ENCODE measurements around the gene SMIM33. TPM values are rescaled to one million over a fixed set of nuclear protein-coding genes. Genes with fewer than 3 reads are reported as not detected.

Gene SMIM33
- polyA plus RNA-seq, 1 of the 3 experiments (the other 2 are of a cell fraction), result not detected

- Histone ChIP-seq H3K9ac (no peak overlapping the region), H3K9me2 (no peaks in the 10 kb centered on the region), H3K4me3 (ENCODE audit: low read depth in 2 of 2, low read length in 1 of 2) (no peak overlapping the region), H3K27ac (ENCODE audit: low read depth in 2 of 2, low read length in 1 of 2) (no peak overlapping the region), H3K36me3 (replicated peaks in 1 of 2; ENCODE audit: control insufficient read depth in 1 of 2, insufficient read depth in 2 of 2, low read length in 1 of 2) (no peaks in the 10 kb centered on the region), H3K4me2 (no peak overlapping the region), H3K4me1 (ENCODE audit: control insufficient read depth in 1 of 2, insufficient read depth in 2 of 2, low read depth in 1 of 2, low read length in 1 of 2) (peaks cover 0 to 25% of the 10 kb centered on the region in 2 experiments; a peak in 3 of 4 replicates), H4K20me1 (ENCODE audit: insufficient read depth) (no peaks in the 10 kb centered on the region), H2AFZ (ENCODE audit: low read depth) (no peak overlapping the region), H3K9me3 (no peaks in the 10 kb centered on the region), H3K27me3 (ENCODE audit: insufficient read depth) (no peaks in the 10 kb centered on the region), H3F3A (replicated peaks; ENCODE audit: insufficient read depth) (peaks cover 13% of the 10 kb centered on the region), H3K79me2 (ENCODE audit: insufficient read depth) (0 out of 2 replicates have a peak, but pooled peaks cover 6% of the 10 kb centered on the region)
- no peak for DNase-seq
- ChIA-PET CTCF (no interaction called here), POLR2A (no interaction called here)
- WGBS (ENCODE audit: low lambda C conversion rate), result 95% methylated on average over 7 of the region's 12 CpGs
- TF ChIP-seq TEAD4 (IDR thresholded peaks at IDR 0.05; ENCODE audit: borderline replicate concordance, insufficient read depth) (no peak), RFX5 (IDR thresholded peaks at IDR 0.05; ENCODE audit: low read length) (no peak), NRF1 (IDR thresholded peaks at IDR 0.05; ENCODE audit: low read depth, low read length) (no peak), SIN3A (IDR thresholded peaks at IDR 0.05; ENCODE audit: borderline replicate concordance, low read depth, low read length) (no peak), USF2 (IDR thresholded peaks at IDR 0.05; ENCODE audit: borderline replicate concordance, low read depth, low read length) (no peak), EZH2phosphoT487 (IDR thresholded peaks at IDR 0.05; ENCODE audit: borderline replicate concordance, low read depth) (no peak), JUND (IDR thresholded peaks at IDR 0.05) (no peak), ZBTB33 (IDR thresholded peaks at IDR 0.05; ENCODE audit: borderline replicate concordance, low read depth) (no peak), MEF2A (IDR thresholded peaks at IDR 0.05; ENCODE audit: borderline replicate concordance, low read depth) (no peak), SMC3 (IDR thresholded peaks at IDR 0.05; ENCODE audit: low read depth, low read length) (no peak), GATA2 (CRISPR knock-in tag; IDR thresholded peaks at IDR 0.05) (no peak), ELF1 (IDR thresholded peaks at IDR 0.05) (no peak), RAD21 (IDR thresholded peaks at IDR 0.05; ENCODE audit: low read length) (no peak), EP300 (IDR thresholded peaks at IDR 0.05; ENCODE audit: borderline replicate concordance in 1 of 2, low read depth in 1 of 2, low read length in 1 of 2) (no peak), MXI1 (IDR thresholded peaks at IDR 0.05; ENCODE audit: low read depth, low read length) (no peak), CTCF (IDR thresholded peaks at IDR 0.05) (no peak), IRF3 (IDR thresholded peaks at IDR 0.05; ENCODE audit: low read depth, low read length) (no peak), YY1 (IDR thresholded peaks at IDR 0.05; ENCODE audit: low read depth) (no peak), REST (IDR thresholded peaks at IDR 0.05; ENCODE audit: low read depth, low read length) (no peak)
Measured at GRCh38 chr5:139456776-139457175, 14.0 kb upstream of the SMIM33 start.
